HCT116 (cell line): ENCODE results near the gene TRIM67. TPM values are rescaled to one million over a fixed set of nuclear protein-coding genes. Genes with fewer than 3 reads are reported as not detected.

Source experiments
- ATAC-seq: fragments of 200-7000 bp; cut with Tn5 transposase; 2 replicates; pipeline ENCODE4 v1.9.1; 2020; ENCODE audit warnings: mild to moderate bottlenecking, moderate library complexity
- BruUV-seq: library from RNA; stranded (reverse); fragments of 400-500 nt; replicated peaks from 2 replicates; lab custom pipeline; 2021; lab: Mats Ljungman, UMichigan
- CTCF ChIA-PET: fragments of 300-600 bp; sonication (Branson Sonifier 250); formaldehyde crosslinking; loops from one replicate; lab custom pipeline; 2021; ENCODE audit warnings: antibody characterized with exemption; lab: Charles Lee
- POLR2A ChIA-PET: fragments of 300-600, 350-600 bp; sonication (Branson Sonifier 250); formaldehyde crosslinking; loops from one replicate; lab custom pipeline; 2021; ENCODE audit warnings: antibody characterized with exemption; lab: Charles Lee
- RAD21 ChIA-PET, 2 experiments: fragments of 300-600 bp; sonication (Branson Sonifier 250); formaldehyde crosslinking; loops; one replicate each; lab custom pipeline; 2023; ENCODE audit warnings: low total read pairs in 2 of 2; ENCODE audit not compliant: uncharacterized antibody in 2 of 2, unreplicated experiment in 2 of 2, low non-redundant PET in 1 of 2; lab: Charles Lee
- DNase-seq: peaks from one replicate; pipeline ENCODE4 v3.0.0-alpha.2; 2010; ENCODE audit warnings: low read depth, low spot score
- H2AFZ ChIP-seq: fragments of 200-600 bp; shearing (Covaris generic), sonication (generic); 2 replicates; pipeline ENCODE4 v1.6.1; 2017; ENCODE audit warnings: low read depth, mixed run types, mixed read lengths, antibody characterized with exemption, low read length; ENCODE audit not compliant: poor library complexity, severe bottlenecking
- H3K27ac ChIP-seq: 2 replicates; pipeline ENCODE4 v1.5.1; 2012; ENCODE audit warnings: low read depth, low read length
- H3K27me3 ChIP-seq: fragments of 200-600 bp; sonication (generic); 2 replicates; pipeline ENCODE4 v1.6.1; 2016; ENCODE audit warnings: mixed run types, low read length, mixed read lengths; ENCODE audit not compliant: insufficient read depth
- H3K36me3 ChIP-seq, 2 experiments: fragments of 200-500 bp in 1 of 2; fragments of 200-600 bp in 1 of 2; sonication (Bioruptor generic) in 1 of 2; sonication (generic) in 1 of 2; 2 replicates each; pipeline versions ENCODE4 v1.5.1 to v1.6.1; 2014 to 2016; ENCODE audit warnings: low read length in 2 of 2, inconsistent platforms in 1 of 2, mixed read lengths in 1 of 2, mixed run types in 1 of 2; ENCODE audit not compliant: insufficient read depth in 2 of 2, control insufficient read depth in 1 of 2
- H3K4me1 ChIP-seq, 2 experiments: fragments of 200-600 bp in 1 of 2; sonication (generic) in 1 of 2; 2 replicates each; pipeline versions ENCODE4 v1.5.1 to v1.6.1; 2012 to 2017; ENCODE audit warnings: low read length in 2 of 2, inconsistent platforms in 1 of 2, mild to moderate bottlenecking in 1 of 2, mixed read lengths in 1 of 2, mixed run types in 1 of 2, moderate library complexity in 1 of 2; ENCODE audit not compliant: insufficient read depth in 2 of 2, control insufficient read depth in 1 of 2
- H3K4me2 ChIP-seq: fragments of 200-600 bp; sonication (generic); 2 replicates; pipeline ENCODE4 v1.6.1; 2017; ENCODE audit warnings: mixed run types, low read length, mixed read lengths
- H3K4me3 ChIP-seq, 2 experiments: fragments of 200-600 bp in 1 of 2; sonication (generic) in 1 of 2; replicated peaks in 1 of 2; 2 replicates each; pipeline ENCODE4 v1.5.1; 2011 to 2016; ENCODE audit warnings: low read length in 2 of 2, control low read depth in 1 of 2, low read depth in 1 of 2, mild to moderate bottlenecking in 1 of 2, mixed read lengths in 1 of 2, mixed run types in 1 of 2
- H3K79me2 ChIP-seq: fragments of 200-600 bp; sonication (generic); 2 replicates; pipeline ENCODE4 v1.6.1; 2017; ENCODE audit warnings: mild to moderate bottlenecking, mixed run types, low read length, moderate library complexity, mixed read lengths; ENCODE audit not compliant: insufficient read depth
- H3K9ac ChIP-seq: fragments of 200-600 bp; sonication (generic); 2 replicates; pipeline ENCODE4 v1.6.1; 2016; ENCODE audit warnings: low read length, mixed read lengths
- H3K9me2 ChIP-seq: fragments of 200-600 bp; sonication (generic), shearing (Covaris generic); 2 replicates; pipeline ENCODE4 v1.6.1; 2017; ENCODE audit warnings: mixed run types, mild to moderate bottlenecking, moderate library complexity; ENCODE audit not compliant: insufficient read depth
- H3K9me3 ChIP-seq, 2 experiments: fragments of 200-500 bp in 1 of 2; fragments of 200-600 bp in 1 of 2; sonication (Bioruptor generic) in 1 of 2; sonication (generic) in 1 of 2; 2 replicates each; pipeline ENCODE4 v1.6.1; 2014 to 2017; ENCODE audit warnings: low read length in 2 of 2, mixed read lengths in 2 of 2, inconsistent platforms in 1 of 2, low read depth in 1 of 2, mild to moderate bottlenecking in 1 of 2, mixed run types in 1 of 2, moderate library complexity in 1 of 2; ENCODE audit not compliant: control insufficient read depth in 1 of 2, insufficient read depth in 1 of 2
- H4K20me1 ChIP-seq: fragments of 200-600 bp; sonication (generic), shearing (Covaris generic); 2 replicates; pipeline ENCODE4 v1.6.1; 2017; ENCODE audit warnings: mixed run types, mild to moderate bottlenecking, moderate library complexity; ENCODE audit not compliant: insufficient read depth
- ATF3 ChIP-seq: IDR thresholded peaks from 2 replicates; pipeline ENCODE4 v1.6.1; 2012
- EGR1 ChIP-seq: IDR thresholded peaks from 2 replicates; pipeline ENCODE4 v1.6.1; 2012; ENCODE audit warnings: low read depth
- SRF ChIP-seq: IDR thresholded peaks from 2 replicates; pipeline ENCODE4 v1.6.1; 2012; ENCODE audit warnings: low read depth
- intact Hi-C: fragments of 100-400 bp; cut with micrococcal nuclease; formaldehyde crosslinking; loops from 2 replicates; pipeline ENCODE4 v1.10.0; 2022
- total RNA-seq: library from RNA; stranded (reverse); gene quantifications from one replicate; pipeline ENCODE4 v1.2.1, GENCODE V29; 2021; ENCODE audit not compliant: unreplicated experiment

Gene TRIM67
- total RNA-seq, 1 experiment from 2014 or later, result 0.02 TPM

DNA sequence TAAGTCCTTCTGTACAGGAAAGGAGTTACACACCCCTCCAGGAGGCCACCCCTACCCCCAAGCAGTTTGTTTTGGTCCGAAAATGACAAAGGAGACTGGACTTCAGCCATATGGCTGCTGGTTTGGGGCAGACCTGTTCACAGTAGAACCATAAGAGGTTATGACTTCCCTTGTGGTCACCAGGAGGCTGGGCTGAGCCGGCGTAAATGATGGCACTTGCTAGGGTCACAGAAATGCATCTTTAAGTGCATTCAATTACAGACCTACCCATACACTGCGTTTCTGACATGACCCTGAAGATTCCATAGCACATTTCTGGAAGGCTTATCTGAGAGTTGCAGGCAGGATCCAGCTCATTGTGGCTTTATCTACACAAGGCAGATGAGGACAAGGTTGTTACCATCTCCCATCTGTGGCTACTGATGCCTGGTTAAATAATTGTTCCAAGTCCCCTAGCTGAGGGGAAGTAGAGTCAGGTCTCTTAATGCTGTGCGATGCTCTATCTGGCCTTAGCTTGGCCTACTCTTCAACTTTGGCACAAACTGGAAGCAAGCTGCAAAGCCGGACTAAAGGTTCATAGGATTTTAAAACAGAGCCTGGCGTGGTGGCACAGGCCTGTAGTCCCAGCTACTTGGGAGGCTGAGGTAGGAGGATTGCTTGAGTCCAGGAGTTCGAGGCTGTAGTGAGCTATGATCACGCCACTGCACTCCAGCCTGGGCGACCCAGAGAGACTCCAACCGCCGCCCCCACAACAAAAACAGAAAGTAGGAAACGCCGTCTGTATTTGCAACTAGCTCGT, 1.7 kb upstream of the TRIM67 start:
- H3K36me3 ChIP-seq, result no peaks in the 10 kb centered on the region
- H3K9me2 ChIP-seq, result no peaks in the 10 kb centered on the region
- H3K9me3 ChIP-seq, result no peaks in the 10 kb centered on the region
- no peak overlapping the region for H3K4me2 ChIP-seq
- H2AFZ ChIP-seq, result no peak overlapping the region
- RAD21 ChIA-PET, result no interaction called here
- no peak overlapping the region for H3K9ac ChIP-seq
- POLR2A ChIA-PET, result no interaction called here
- TF ChIP-seq SRF, result no peak
- TF ChIP-seq, all 23 proteins: peak for 0
- Histone ChIP-seq H3K4me3 (no peak overlapping the region), H4K20me1 (no peaks in the 10 kb centered on the region), H3K27me3 (no peaks in the 10 kb centered on the region; the same call in 1 of the 2 replicates), H3K4me1 (no peaks in the 10 kb centered on the region), H3K79me2 (no peaks in the 10 kb centered on the region), H3K27ac (no peak overlapping the region)
- no TSS peak for BruUV-seq
- intact Hi-C loops, result no loop called here
- DNase-seq (no peak), ATAC-seq (no peak)
- CTCF ChIA-PET, result no interaction called here

- BruUV-seq, result no TSS peak
- Histone ChIP-seq H3K9me2 (no peaks in the 10 kb centered on the region), H3K9ac (no peak overlapping the region), H3K4me2 (no peak overlapping the region), H3K4me1 (no peaks in the 10 kb centered on the region), H3K4me3 (no peak overlapping the region), H3K79me2 (no peaks in the 10 kb centered on the region), H3K36me3 (no peaks in the 10 kb centered on the region), H3K27me3 (no peaks in the 10 kb centered on the region; the same call in 1 of the 2 replicates), H3K9me3 (no peaks in the 10 kb centered on the region), H2AFZ (no peak overlapping the region), H4K20me1 (no peaks in the 10 kb centered on the region), H3K27ac (no peak overlapping the region)
- DNase-seq (no peak), ATAC-seq (no peak)
- intact Hi-C loops, result no loop called here
- TF ChIP-seq EGR1 (no peak), ATF3 (no peak)
- POLR2A ChIA-PET, result no interaction called here
- RAD21 ChIA-PET, result no interaction called here
- CTCF ChIA-PET, result no interaction called here
Observed at GRCh38 chr1:231160895-231161666, 777 bp upstream of the TRIM67 start.
